Hematopoietic multipotent progenitor cell treated with erythropoietin and hydrocortisone succinate and interleukin-3 and kit ligand, for 4 days (in vitro differentiated cells): ENCODE data around the gene MAN2C1.
"Not testable (repeated sequence)": the region's sequence is repeated elsewhere in the genome, so short reads cannot be mapped to it uniquely, and the experiment has no call there.

ENCODE experiments used
- DNase-seq: peaks from one replicate; pipeline ENCODE4 v3.0.0-alpha.2; 2015

MAN2C1 gene

DNA sequence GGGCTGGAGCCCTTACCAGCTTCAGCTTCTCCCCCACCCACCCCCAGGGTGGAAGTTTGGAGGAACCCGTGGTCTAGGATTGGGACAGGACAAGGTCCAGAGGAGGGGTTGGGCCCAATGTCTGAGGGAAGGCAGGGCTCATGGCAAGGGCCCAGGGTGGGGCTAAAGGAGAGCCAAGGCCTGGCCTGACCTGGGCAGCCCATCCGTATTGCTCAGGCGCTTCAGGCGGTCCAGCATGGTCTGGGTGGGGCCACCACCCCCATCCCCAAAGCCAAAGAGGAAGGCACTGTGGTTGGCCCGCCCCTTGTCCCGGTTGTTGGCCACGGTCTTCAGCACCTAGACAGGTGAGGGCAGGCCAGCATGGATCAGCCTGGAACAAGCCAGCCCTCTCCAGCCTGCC, 7.6 kb downstream of the MAN2C1 start:
- no peak for DNase-seq

DNA sequence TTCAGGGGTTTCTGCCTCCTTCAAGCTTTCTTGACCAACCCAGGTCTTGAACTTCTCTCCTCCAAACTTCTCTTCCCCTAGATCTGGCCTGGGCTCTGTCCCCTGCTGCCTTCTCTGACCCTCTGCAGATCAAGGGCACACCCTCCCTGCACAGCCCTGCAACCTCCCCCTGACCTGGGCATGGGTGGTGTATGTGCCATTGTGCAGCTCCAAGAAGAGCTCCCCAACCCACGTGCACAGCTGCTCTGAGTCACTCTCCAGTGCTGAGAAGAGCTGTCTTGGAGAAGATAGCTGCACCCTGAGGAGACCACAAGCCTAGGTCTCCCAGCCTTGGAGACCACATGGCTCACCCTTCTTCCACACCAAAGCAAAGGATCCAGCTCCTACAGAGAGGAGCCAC, 8.0 kb downstream of the MAN2C1 start:
- DNase-seq = peak; percentile 45

DNA sequence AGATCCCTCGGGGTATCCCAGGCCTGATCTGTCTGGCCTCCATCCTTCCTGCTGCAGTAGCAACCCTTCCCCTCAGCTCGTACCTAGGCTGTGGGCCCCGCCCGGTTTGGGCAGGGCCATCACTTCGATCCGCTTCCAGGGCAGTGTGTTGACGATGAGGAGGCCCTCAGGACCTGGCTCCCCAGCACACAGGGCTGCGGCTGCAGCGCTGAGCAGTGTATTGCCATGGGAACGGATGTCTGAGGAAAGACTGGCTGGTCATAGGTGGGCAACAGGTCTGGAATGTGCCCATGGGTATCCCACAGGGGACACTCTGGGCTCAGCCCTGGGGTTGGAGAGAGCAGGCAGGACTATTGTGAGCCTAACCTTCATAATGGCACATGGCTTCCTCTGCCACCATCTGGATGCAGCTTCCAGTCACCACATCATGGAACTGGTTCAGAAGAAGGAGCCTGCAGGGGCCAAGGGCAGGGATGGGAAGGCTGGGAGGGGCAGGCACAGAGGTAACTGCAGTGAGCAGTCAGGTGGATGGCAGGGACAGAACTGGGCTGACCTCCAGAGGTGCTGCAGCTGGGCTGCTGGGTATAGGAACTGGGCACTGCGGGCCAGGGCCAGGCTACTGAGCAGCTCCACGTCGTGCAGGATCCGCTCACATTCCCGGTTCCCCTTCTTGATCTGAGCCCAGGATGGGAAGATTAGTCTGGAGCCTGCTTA, 8.7 kb downstream of the MAN2C1 start:
- DNase-seq = no peak

DNA sequence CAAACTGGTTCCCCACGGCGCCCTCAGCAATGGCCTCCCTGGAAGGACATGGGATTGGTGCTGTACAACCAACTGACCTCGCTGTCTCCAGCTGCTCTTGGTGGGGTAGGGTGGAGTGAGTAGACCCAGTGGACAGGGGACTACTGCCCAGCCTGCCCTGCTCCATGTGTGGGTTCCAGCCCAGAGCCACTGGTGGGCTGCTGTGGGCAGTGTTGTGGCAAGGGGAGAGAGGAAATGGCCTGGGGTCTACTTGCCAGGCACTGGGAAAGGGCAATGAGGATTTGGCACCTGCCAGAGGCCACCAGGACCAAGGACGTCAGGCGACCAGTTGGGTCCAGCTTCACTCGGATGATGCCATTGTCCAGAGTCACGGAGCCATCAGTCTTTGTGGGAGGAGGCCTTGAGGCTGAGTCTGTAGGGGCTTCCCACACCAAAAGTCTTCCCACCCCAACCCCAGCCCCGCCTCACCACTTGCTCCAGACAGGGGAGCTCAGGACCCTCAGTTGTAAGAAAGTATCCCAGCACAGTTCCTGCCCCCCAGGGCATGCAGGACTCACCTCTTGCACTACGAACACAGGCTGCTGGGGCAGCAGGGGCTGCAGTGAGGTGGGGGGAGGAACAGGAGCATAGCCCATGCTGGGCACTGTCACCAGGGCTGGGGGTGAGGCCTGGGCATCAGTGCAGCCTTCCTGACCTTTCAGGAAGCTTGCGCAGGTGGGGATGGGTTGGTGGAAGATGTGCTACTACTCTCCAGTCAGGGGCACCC, 9.5 kb downstream of the MAN2C1 start:
- DNase-seq = no peak

DNA sequence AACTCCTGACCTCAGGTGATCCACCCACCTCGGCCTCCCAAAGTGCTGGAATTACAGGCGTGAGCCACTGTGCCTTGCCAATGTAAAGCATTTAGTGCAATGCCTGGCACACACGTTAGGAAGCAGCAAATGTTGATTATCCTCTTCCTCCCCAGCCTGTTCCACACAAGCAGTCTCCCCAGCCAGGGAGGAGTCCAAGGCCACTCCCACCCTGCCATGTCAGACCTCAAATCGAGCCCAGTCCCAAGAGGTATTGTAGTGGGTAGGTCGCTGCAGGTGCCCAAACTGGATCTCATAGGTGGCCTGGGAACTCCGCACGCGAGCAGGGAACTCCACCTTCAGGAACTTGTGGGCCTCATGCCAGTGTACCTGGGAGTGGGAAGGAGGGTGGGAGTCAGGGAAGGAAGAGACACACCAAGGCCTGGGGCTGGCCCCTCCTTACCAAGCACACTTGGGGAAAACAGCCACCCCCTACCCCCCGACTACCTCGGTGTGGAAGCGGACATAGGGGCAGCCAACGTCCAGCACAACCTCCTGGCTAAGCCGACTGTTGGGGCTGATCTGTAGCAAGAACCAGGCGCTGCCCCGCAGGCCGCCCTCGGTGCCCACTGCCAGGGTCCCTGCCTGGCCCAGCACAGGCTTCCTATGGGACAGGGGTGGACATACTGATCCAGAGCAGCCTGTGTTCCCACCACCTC, 10.3 kb downstream of the MAN2C1 start:
- no peak for DNase-seq

DNA sequence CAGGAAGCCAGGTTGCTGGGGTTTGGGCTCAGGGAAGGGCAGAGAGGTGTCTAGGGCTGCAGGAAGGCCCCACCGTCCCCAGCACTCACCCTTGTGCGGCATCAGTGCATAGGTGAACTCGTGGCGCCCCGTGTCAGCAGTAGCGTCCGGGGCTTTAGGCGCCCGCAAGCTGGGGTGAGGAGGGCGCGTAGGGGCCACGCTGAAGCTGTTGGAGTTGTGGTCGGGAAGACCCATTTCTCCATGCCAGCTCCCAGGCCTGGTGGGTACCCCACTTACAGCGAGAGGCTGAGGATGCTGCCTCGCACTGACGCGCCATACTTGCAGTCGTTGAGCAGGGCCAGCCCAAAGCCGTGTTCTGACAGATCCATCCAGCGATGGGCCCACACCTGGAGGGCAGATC, 11.9 kb downstream of the MAN2C1 start:
- DNase-seq = no peak

DNA sequence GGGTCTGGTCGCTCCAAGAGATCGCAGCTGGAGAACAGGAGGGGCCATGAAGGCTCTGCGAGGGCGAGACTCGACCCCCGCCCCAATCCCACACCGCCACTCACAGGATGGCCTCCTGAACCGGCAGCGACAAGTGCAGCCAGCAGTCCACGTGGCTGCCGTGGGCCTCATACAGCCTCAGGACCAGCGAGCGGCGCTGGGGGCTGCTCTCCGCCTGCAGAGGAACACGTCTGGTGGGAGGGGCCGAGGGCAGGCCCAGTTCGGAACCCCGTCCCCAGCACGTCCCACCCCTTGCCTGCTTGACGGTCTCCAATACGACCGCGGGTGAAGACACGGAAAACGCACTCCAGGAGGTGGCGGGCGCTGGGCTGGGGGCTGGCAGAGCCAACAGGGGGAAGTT, 12.4 kb downstream of the MAN2C1 start:
- no peak for DNase-seq

DNA sequence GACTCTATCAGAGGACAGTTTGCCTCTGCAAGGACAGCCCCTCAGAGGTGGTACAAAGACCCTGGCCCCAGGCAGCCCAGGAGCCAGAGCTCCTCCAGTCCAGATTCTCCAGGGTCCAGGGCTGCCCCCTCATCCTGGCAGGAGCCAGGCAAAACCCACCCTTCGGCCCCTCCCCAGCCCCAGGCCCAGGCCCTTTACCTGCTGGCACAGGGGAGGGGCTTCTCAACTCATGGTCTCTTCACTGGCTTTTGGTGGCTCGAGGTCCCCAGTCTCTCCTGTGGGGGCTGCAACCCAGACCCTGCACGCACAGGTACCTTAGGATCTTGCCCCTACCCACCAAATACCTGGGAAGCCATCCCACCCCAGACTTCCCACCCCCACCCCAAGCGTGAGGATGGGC, 13.0 kb downstream of the MAN2C1 start:
- DNase-seq = no peak

DNA sequence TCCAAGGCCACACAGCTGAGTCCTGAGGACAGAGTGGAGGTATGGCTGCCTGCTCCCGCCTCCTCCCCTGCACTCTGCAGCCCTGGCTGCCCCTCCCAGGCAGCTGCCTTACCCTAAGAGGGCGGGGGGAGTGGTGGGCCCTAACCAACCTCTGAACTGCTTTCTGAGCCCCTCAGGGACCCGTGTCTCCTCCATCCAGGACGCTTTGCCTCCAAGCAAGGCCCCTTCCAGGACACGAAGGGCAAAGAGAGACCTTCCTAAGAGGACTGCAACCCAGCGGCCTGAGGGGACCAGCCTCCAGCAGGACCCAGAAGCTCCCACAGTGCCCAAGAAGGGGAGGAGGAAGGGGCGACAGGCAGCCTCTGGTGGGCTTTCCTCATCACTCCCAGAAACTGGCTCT, 14.0 kb downstream of the MAN2C1 start:
- DNase-seq = no peak

DNA sequence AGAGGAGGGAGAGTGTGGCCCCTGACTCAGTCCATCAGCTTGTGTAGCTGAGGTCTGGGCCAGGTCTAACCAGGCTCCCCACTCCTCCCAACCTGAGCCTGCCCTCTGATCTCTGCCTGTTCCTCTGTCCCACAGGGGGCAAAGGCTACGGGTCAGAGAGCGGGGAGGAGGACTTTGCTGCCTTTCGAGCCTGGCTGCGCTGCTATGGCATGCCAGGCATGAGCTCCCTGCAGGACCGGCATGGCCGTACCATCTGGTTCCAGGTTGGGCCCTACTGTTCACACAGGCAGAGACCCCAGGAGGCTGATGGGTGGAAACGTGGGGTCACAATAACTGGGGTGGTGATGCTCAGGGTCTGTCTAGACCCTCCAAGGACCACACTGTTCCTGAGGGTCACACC, 14.8 kb downstream of the MAN2C1 start:
- no peak for DNase-seq

DNA sequence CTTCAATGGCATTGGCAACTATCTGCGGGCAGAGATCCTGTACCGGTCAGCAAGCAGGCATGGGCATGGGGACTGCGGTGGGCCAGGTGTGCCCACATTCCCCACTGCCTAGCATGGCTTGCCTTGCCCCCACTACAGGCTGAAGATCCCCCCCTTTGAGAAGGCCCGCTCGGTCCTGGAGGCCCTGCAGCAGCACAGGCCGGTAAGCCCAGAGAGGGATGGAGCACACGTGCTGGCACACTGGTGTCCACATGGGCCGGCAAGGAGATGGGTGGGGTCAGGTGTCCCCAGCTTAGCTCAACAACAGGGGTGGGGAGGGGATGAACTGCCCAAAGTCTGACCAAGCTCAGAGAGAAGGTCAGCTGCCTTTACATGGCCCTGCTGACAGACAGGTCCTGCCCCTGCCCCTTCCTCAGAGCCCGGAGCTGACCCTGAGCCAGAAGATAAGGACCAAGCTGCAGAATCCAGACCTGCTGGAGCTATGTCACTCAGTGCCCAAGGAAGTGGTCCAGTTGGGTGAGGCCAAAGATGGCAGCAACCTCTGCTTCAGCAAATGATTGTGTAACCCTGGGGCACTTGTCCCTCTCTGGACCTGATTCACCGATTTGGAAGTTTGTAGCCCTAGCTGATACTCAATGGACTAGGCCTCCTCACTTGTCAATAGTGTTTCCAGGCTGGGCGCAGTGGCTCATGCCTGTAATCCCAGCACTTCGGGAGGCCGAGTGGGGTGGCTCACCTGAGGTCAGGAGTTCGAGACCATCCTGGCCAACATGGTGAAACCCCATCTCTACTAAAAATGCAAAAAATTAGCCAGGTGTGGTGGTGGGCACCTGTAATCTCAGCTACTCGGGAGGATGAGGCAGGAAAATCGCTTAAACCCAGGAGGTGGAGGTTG, 16.0 kb downstream of the MAN2C1 start:
- DNase-seq = no peak

DNA sequence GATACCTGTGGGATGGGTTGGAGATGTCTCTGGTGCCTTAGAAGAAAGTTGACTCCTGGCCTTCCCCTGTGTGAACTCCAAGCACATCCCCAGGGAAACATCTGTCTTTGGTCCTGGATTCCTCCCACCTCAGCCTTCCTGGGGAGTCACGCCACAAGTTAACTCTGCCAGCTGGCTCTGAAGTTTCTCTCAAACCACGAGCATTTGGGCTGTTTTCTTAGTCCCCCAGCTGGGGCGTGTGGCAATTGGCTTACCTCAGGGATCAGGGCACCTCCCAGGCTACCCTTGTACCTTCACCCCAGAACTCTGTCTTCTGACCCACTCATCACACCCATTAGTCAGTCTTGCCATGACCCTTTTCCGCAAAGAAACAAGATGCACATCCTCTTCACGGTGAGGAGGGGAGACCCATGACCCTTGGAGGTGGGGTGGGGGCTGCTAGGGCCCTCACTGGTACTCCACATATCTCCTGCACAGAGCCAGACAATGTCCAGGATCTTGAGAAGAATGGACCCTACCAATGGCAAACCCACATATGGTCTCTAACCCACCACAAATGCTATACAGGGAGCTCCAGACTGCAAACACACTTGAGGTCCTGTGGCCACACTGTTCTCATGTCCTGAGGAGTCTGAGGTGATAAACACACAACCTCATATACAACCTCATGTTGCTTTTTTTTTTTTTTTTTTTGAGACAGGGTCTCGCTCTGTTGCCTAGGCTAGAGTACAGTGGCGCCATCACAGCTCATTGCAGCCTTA, 17.6 kb downstream of the MAN2C1 start:
- no peak for DNase-seq

DNA sequence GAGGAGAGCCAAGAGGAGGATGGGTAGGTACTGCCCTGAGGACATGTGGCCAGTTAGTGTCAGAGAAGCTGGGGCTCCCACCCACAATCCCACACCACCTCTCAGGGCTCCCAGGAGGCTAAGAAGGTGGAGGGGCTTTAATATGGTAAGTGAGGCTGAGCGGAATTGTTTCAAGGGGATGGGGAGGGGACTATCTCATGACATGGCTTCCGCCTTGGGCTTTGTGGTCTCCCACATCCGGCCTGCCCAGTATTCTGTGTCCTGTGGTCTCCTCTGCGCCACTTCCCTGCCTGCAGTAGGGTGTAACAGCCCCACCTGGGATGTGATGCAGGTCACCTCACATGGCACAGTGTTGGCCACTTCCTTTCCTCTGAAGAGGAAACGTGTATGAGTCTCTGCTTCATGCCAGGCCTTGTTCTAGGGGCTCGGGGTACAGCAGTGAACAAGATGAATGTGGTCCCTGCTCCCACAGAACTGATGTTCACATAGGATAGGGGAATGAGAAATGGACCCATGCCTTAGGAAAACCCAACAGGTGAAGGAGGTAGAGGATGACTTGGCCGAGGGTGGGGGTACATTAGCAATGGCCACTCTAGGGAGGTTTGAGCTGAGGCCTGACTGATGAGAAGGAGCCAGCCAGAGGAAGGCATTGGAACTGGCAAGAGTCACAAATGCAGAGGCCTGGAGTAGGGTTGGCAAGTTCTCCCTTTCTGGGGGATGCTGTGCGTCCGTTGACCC, 18.4 kb downstream of the MAN2C1 start:
- DNase-seq = peak; percentile 93

DNA sequence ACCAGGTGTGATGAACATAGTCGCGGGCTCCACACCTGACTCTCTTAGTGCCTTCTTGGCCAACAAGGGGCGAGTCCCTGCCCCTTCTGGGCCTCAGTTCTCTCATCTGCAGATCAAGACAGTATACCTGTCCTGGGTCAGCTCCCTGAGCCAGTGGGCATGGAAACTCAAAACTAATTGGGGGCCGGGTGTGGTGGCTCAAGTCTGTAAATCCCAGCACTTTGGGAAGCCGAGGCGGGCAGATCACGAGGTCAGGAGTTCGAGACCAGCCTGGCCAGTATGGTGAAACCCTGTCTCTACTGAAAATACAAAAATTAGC, 19.1 kb downstream of the MAN2C1 start:
- not testable (repeated sequence) for DNase-seq

DNA sequence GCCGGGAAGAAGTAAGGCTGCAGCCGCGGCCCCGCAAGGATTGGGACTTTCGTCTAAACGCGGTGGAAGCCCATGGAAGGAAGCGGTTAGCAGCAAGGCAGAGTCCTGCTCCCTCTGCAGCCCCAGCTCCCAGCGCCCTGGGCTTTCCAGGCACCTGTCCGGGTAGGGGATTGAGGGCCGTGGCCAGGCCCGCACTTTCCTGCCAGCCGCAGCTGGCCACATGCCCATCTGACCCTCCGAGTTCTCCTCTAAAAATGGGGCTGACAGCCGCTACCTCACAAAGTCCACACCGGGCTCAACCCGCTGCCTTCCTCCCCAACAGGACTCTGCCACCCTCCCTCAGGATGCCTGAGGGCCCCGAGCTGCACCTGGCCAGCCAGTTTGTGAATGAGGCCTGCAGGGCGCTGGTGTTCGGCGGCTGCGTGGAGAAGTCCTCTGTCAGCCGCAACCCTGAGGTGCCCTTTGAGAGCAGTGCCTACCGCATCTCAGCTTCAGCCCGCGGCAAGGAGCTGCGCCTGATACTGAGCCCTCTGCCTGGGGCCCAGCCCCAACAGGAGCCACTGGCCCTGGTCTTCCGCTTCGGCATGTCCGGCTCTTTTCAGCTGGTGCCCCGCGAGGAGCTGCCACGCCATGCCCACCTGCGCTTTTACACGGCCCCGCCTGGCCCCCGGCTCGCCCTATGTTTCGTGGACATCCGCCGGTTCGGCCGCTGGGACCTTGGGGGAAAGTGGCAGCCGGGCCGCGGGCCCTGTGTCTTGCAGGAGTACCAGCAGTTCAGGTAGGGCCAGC, 19.7 kb downstream of the MAN2C1 start:
- DNase-seq = peak; percentile 28

DNA sequence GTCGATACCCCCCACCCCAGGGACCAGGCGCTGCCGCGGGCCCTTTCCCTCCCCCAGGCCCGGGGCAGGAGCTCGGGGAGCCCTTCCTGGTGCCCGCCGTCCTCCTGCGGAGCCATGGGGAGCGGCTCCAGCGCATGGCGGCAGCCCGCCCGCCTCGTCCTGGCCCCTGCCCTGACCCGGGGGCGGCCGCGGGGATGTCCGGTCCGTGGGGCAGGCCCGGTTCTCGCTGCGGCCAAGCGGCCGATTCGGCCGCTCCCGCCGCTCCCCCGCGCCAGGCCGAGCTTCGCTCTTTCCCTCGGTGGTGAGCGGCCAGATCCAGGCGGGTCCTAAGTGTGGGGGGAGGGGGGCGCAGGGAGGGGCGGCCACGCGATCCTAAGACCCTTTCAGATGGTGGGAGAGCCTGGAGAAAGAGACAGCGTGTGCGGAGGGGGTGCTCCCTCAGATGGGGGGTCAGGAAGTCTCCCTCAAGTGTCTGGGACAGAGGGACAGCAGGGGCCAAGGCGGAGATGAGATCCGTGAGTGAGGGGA, 20.3 kb downstream of the MAN2C1 start:
- DNase-seq = no peak

DNA sequence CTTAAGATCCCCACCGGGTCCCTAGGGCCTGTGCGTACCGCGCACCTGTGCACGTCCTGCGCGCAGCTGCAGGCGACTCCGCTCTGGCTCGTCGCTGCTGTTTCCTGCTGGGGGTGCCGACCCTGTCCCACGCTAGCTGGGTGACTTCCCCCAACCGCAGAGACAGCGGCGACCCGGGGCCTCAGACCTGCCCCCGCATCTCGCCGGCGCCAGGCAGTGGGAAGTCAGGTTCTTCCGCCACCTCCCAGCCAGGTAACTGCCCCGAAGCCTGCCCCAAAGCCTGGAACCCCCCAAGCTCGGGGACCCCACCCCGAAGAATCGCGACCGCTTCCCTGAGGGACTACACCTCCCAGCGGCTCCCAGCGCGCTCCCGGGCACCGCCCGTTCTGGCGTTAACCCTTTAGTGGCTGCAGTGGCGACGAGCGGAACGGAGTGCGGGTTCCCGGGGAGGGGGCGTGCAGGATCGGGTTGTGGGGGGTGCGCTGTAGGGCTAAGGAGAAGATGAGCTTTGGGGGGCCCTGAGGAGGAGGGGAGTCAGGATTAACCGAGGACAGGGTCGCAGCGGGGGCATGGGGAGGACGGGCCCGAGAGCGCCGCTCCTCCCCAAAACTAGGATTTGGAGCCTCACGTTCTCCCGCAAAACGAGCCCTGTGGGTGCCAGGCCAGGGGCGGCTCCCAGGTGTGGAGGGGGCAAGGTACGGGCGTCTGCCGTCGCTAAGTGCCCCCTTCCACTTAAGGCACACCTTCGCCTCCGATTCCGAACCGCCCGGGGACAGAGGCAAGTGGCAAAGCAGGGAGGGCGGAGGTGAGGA, 21.0 kb downstream of the MAN2C1 start:
- DNase-seq = peak; percentile 60

DNA sequence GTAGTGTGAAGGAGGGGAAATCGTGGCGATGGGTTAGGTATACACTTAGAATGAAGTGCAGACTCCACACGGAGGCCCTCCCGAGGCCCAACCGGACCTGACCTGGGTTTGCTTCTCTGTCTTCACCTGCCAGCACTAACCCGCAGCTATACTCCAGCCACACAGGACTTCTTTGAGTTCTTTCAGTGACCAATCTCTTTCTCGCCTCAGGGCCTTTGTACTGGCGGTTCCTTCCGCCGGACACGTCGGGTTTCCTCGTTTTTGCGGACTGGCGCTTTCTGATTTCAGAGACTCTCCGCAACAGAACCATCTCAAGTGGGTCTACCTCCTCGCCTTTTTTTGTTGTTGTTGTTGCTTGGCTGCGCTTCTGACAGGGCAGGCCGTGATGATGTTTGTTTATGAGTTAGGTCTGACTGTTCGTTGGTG, 21.6 kb downstream of the MAN2C1 start, which contains the start of gene NEIL1:
Gene NEIL1 (plus strand): TSS at position 244 of the 426 bp plus-strand sequence. CDS start 1,867 bp downstream, outside the sequence.
- DNase-seq = no peak

DNA sequence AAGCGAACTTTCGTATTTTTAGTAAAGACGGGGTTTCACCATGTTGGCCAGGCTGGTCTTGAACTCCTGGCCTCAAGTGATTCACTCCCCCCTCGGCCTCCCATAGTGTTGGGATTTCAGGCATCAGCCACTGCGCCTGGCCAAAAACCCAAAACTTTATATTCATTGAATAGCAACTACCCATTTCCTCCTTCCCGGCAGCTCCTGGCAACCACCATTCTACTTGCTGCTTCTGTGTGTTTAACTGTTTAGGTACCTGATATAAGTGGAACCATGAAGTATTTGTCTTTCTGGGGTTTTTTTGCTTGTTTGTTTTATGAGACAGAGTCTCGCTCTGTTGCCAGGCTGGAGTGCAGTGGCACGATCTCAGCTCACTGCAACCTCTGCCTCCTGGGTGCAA, 24.5 kb downstream of the MAN2C1 start:
- peak; percentile 30 for DNase-seq
